Esophagus muscularis mucosa (tissue), 4 donors: ENCODE measurements around the gene GAS7. TPM values are rescaled to one million over a fixed set of nuclear protein-coding genes. Genes with fewer than 3 reads are reported as not detected.

Experiments used
- DNase-seq: peaks from one replicate; pipeline ENCODE4 v3.0.0-alpha.2; 2017; ENCODE audit errors: extremely low spot score
- H3K27ac ChIP-seq, 4 donors: fragments of 200-600 bp; sonication (generic); replicated peaks in 1 of 4; 1 replicate in 3 of 4; 2 replicates in 1 of 4; pipeline ENCODE4 v1.5.1; 2016 to 2019; ENCODE audit warnings: mild to moderate bottlenecking in 1 of 4
- H3K27me3 ChIP-seq, 4 donors: fragments of 200-600 bp; sonication (generic); one replicate each; pipeline versions ENCODE4 v1.5.1 to v1.6.0; 2016 to 2019
- H3K36me3 ChIP-seq, 4 donors: fragments of 200-600 bp; sonication (generic); one replicate each; pipeline ENCODE4 v1.5.1; 2016 to 2019
- H3K4me1 ChIP-seq, 4 donors: fragments of 200-600 bp; sonication (generic); one replicate each; pipeline ENCODE4 v1.5.1; 2016 to 2019
- H3K4me3 ChIP-seq, 4 donors: fragments of 200-600 bp; sonication (generic); 1 replicate in 2 of 4; 2 replicates in 2 of 4; pipeline ENCODE4 v1.5.1; 2016 to 2019; ENCODE audit warnings: mild to moderate bottlenecking in 4 of 4, moderate library complexity in 1 of 4
- H3K9me3 ChIP-seq, 4 donors: fragments of 200-600 bp; sonication (generic); 1 replicate in 3 of 4; 2 replicates in 1 of 4; pipeline ENCODE4 v1.5.1; 2016 to 2019
- CTCF ChIP-seq, 3 experiments: fragments of 200-600 bp in 2 of 3; fragments of 450-650 bp in 1 of 3; sonication (generic) in 2 of 3; IDR thresholded peaks; one replicate each; pipeline ENCODE4 v1.5.1; 2017 to 2019; ENCODE audit warnings: antibody characterized with exemption in 3 of 3, mild to moderate bottlenecking in 2 of 3, moderate library complexity in 1 of 3
- EP300 ChIP-seq: sonication (generic); formaldehyde crosslinking; IDR thresholded peaks from one replicate; pipeline ENCODE4 v1.6.1; 2017; ENCODE audit warnings: antibody characterized with exemption
- POLR2A ChIP-seq: fragments of 450-650 bp; IDR thresholded peaks from one replicate; pipeline ENCODE4 v1.6.1; 2017; ENCODE audit warnings: antibody characterized with exemption, moderate library complexity, mild to moderate bottlenecking, low read depth
- POLR2AphosphoS5 ChIP-seq, 2 donors: sonication (generic); formaldehyde crosslinking; IDR thresholded peaks; one replicate each; pipeline ENCODE4 v1.6.1; 2017; ENCODE audit warnings: antibody characterized with exemption in 2 of 2
- WGBS: methylation state at CpG from one replicate; pipeline ENCODE4 v1.1.5; 2018; 5-methylcytosine and 5-hydroxymethylcytosine counted together
- intact Hi-C: fragments of 100-400 bp; cut with DNase I; formaldehyde crosslinking; loops from one replicate; pipeline ENCODE4 v1.15.1; 2023
- total RNA-seq, 4 donors: library from RNA; depleted of rRNA; stranded (reverse); fragments of >200 nt; gene quantifications; one replicate each; pipeline versions ENCODE4 v1.1.0 to v1.2.1, GENCODE V29; 2016

GAS7 gene
- total RNA-seq, 4 donors from 2014 or later = 77.3 to 124 (median 86.7) TPM

- no peak for DNase-seq
- intact Hi-C loops = no loop called here
These were observed 287.3 kb downstream of the GAS7 start for GRCh38 chr17:9911089-9911488.

GRCh38 chr17:9908649-9909042 lies 289.8 kb downstream of the GAS7 start:
- Histone ChIP-seq H3K4me1 (peaks cover 0 to 11% (median 9%) of the 10 kb centered on the region in 4 donors), H3K4me3 (no peak overlapping the region), H3K36me3 (no peaks in the 10 kb centered on the region), H3K27me3 (peaks cover 0 to 33% (median 0%) of the 10 kb centered on the region in 4 donors), H3K27ac (no peak overlapping the region), H3K9me3 (no peaks in the 10 kb centered on the region)
- intact Hi-C loops = no loop called here
- no peak for DNase-seq
- WGBS = 32% methylated on average over 5 of the region's 7 CpGs
- TF ChIP-seq CTCF (IDR thresholded peaks at IDR 0.05) = no peak
- no peak for TF ChIP-seq EP300
- TF ChIP-seq POLR2A = no peak
- no peak for TF ChIP-seq POLR2AphosphoS5 (IDR thresholded peaks at IDR 0.05)

More at GRCh38 chr17:9911089-9911488, 287.3 kb downstream of the GAS7 start:
- peaks cover 0 to 19% (median 8%) of the 10 kb centered on the region in 4 donors for H3K36me3 ChIP-seq
- TF ChIP-seq POLR2AphosphoS5 (IDR thresholded peaks at IDR 0.05) (no peak), CTCF (IDR thresholded peaks at IDR 0.05) (no peak), EP300 (no peak), POLR2A (no peak)
- 79% methylated on average over 8 of the region's 12 CpGs for WGBS
- no peaks in the 10 kb centered on the region for H3K9me3 ChIP-seq
- H3K27me3 ChIP-seq = peaks cover 0 to 26% (median 0%) of the 10 kb centered on the region in 4 donors
- no peak overlapping the region for H3K4me3 ChIP-seq
- peaks cover 0 to 11% (median 9%) of the 10 kb centered on the region in 4 donors for H3K4me1 ChIP-seq
- no peak overlapping the region for H3K27ac ChIP-seq

GRCh38 chr17:9907883-9908648 lies 290.3 kb downstream of the GAS7 start:
- Histone ChIP-seq H3K9me3 (no peaks in the 10 kb centered on the region), H3K27me3 (peaks cover 0 to 33% (median 0%) of the 10 kb centered on the region in 4 donors), H3K27ac (no peak overlapping the region), H3K36me3 (no peaks in the 10 kb centered on the region), H3K4me3 (no peak overlapping the region), H3K4me1 (peaks cover 0 to 11% (median 9%) of the 10 kb centered on the region in 4 donors)
- no peak for TF ChIP-seq CTCF (IDR thresholded peaks at IDR 0.05)
- TF ChIP-seq POLR2A = no peak
- TF ChIP-seq POLR2AphosphoS5 (IDR thresholded peaks at IDR 0.05) = no peak
- no peak for TF ChIP-seq EP300
- intact Hi-C loops = no loop called here
- 51% methylated on average over 10 of the region's 12 CpGs for WGBS
- DNase-seq = no peak

GRCh38 chr17:9907131-9907530 lies 291.3 kb downstream of the GAS7 start:
- Histone ChIP-seq H3K27ac (no peak overlapping the region), H3K27me3 (peaks cover 0 to 33% (median 0%) of the 10 kb centered on the region in 4 donors), H3K36me3 (no peaks in the 10 kb centered on the region), H3K4me1 (peaks cover 0 to 11% (median 9%) of the 10 kb centered on the region in 4 donors), H3K9me3 (no peaks in the 10 kb centered on the region), H3K4me3 (no peak overlapping the region)
- DNase-seq = no peak
- 80% methylated on average over 7 of the region's 7 CpGs for WGBS
- no peak for TF ChIP-seq POLR2A
- TF ChIP-seq CTCF (IDR thresholded peaks at IDR 0.05) = no peak
- no peak for TF ChIP-seq POLR2AphosphoS5 (IDR thresholded peaks at IDR 0.05)
- no peak for TF ChIP-seq EP300
- intact Hi-C loops = no loop called here
